DMS53 treated with DMSO at 0.1 percent for 48 hours (cell line): ENCODE data around the gene LRP8.
"Not testable (repeated sequence)": the region's sequence is repeated elsewhere in the genome, so short reads cannot be mapped to it uniquely, and the experiment has no call there.

Source experiments
- DNase-seq: peaks from one replicate; lab custom pipeline; 2025; ENCODE audit not compliant: unreplicated experiment; lab: John Stamatoyannopoulos, UW

LRP8 gene

GRCh38 chr1:53285969-53286760 is 41.7 kb downstream of the LRP8 start:
- no peak for DNase-seq

GRCh38 chr1:53285546-53285945 is 42.3 kb downstream of the LRP8 start:
- no peak for DNase-seq

GRCh38 chr1:53284224-53285020 is 43.4 kb downstream of the LRP8 start:
- no peak for DNase-seq

- DNase-seq, result not testable (repeated sequence)
Observed at GRCh38 chr1:53283156-53283555, 44.7 kb downstream of the LRP8 start.

GRCh38 chr1:53281133-53281532 is 46.7 kb downstream of the LRP8 start:
- no peak for DNase-seq

GRCh38 chr1:53280496-53280895 is 47.4 kb downstream of the LRP8 start:
- DNase-seq, result no peak

- no peak for DNase-seq
Observed at GRCh38 chr1:53279296-53280200, 48.3 kb downstream of the LRP8 start.

- peak; percentile 37 for DNase-seq
Observed at GRCh38 chr1:53278298-53278725, 49.6 kb downstream of the LRP8 start.

- DNase-seq, result no peak
Observed at GRCh38 chr1:53277326-53277725, 50.5 kb downstream of the LRP8 start.

GRCh38 chr1:53276902-53277281 is 51.0 kb downstream of the LRP8 start:
- DNase-seq, result no peak

- DNase-seq, result no peak
Observed at GRCh38 chr1:53276153-53276901, 51.5 kb downstream of the LRP8 start.

- no peak for DNase-seq
Observed at GRCh38 chr1:53275566-53275965, 52.3 kb downstream of the LRP8 start.

- no peak for DNase-seq
Observed at GRCh38 chr1:53274541-53275185, 53.2 kb downstream of the LRP8 start.

GRCh38 chr1:53274026-53274425 is 53.8 kb downstream of the LRP8 start:
- no peak for DNase-seq

- DNase-seq, result no peak
Observed at GRCh38 chr1:53273526-53273925, 54.3 kb downstream of the LRP8 start.

- no peak for DNase-seq
Observed at GRCh38 chr1:53272349-53272748, 55.5 kb downstream of the LRP8 start.

- no peak for DNase-seq
Observed at GRCh38 chr1:53271446-53272090, 56.3 kb downstream of the LRP8 start.

- DNase-seq, result no peak
Observed at GRCh38 chr1:53270873-53271272, 57.0 kb downstream of the LRP8 start.

- no peak for DNase-seq
Observed at GRCh38 chr1:53270107-53270506, 57.8 kb downstream of the LRP8 start.

- DNase-seq, result no peak
Observed at GRCh38 chr1:53267761-53268160, 60.1 kb downstream of the LRP8 start.
